ENCODE data around the gene HOXA3.

Gene HOXA3

GRCh38 chr7:27161214-27161720 is 8.9 kb upstream of the HOXA3 start:
- Histone ChIP-seq H3K36me3 (ENCODE audit: insufficient read depth, low read length) (no peaks in the 10 kb centered on the region), H3K9ac (ENCODE audit: low read depth, low read length) (no peak overlapping the region), H3K27me3 (ENCODE audit: insufficient read depth, low read length) (peaks cover 100% of the 10 kb centered on the region), H3K4me1 (ENCODE audit: insufficient read depth, low read length) (no peaks in the 10 kb centered on the region; the same call in 1 of the 2 replicates), H3K9me3 (ENCODE audit: insufficient read depth, low read depth, low read length) (peaks cover 8% of the 10 kb centered on the region; the same call in 1 of the 2 replicates), H3K4me3 (ENCODE audit: low read length) (peak overlapping the region; percentile 50), H3K27ac (ENCODE audit: low read depth, low read length) (no peak overlapping the region)
- 7% methylated on average over 22 of the region's 27 CpGs for WGBS

GRCh38 chr7:27160546-27161213 is 8.3 kb upstream of the HOXA3 start:
- Histone ChIP-seq H3K9ac (ENCODE audit: low read depth, low read length) (no peak overlapping the region), H3K27me3 (ENCODE audit: insufficient read depth, low read length) (peaks cover 100% of the 10 kb centered on the region), H3K27ac (ENCODE audit: low read depth, low read length) (no peak overlapping the region), H3K36me3 (ENCODE audit: insufficient read depth, low read length) (no peaks in the 10 kb centered on the region), H3K4me3 (ENCODE audit: low read length) (peak overlapping the region; percentile 50), H3K4me1 (ENCODE audit: insufficient read depth, low read length) (no peaks in the 10 kb centered on the region; the same call in 1 of the 2 replicates), H3K9me3 (ENCODE audit: insufficient read depth, low read depth, low read length) (peaks cover 8% of the 10 kb centered on the region; the same call in 1 of the 2 replicates)
- 6% methylated on average over 54 of the region's 54 CpGs for WGBS

GRCh38 chr7:27160145-27160545 is 7.8 kb upstream of the HOXA3 start:
- Histone ChIP-seq H3K9ac (ENCODE audit: low read depth, low read length) (no peak overlapping the region), H3K27ac (ENCODE audit: low read depth, low read length) (no peak overlapping the region), H3K9me3 (ENCODE audit: insufficient read depth, low read depth, low read length) (peaks cover 3% of the 10 kb centered on the region; the same call in 1 of the 2 replicates), H3K4me1 (ENCODE audit: insufficient read depth, low read length) (no peaks in the 10 kb centered on the region; the same call in 1 of the 2 replicates), H3K4me3 (ENCODE audit: low read length) (peak overlapping the region; percentile 50; the same call in 1 of the 2 replicates), H3K27me3 (ENCODE audit: insufficient read depth, low read length) (peaks cover 100% of the 10 kb centered on the region), H3K36me3 (ENCODE audit: insufficient read depth, low read length) (no peaks in the 10 kb centered on the region)
- WGBS: 73% methylated on average over 19 of the region's 23 CpGs

- Histone ChIP-seq H3K27me3 (ENCODE audit: insufficient read depth, low read length) (peaks cover 100% of the 10 kb centered on the region), H3K9me3 (ENCODE audit: insufficient read depth, low read depth, low read length) (peaks cover 3% of the 10 kb centered on the region; the same call in 1 of the 2 replicates), H3K4me1 (ENCODE audit: insufficient read depth, low read length) (no peaks in the 10 kb centered on the region; the same call in 1 of the 2 replicates), H3K27ac (ENCODE audit: low read depth, low read length) (no peak overlapping the region), H3K9ac (ENCODE audit: low read depth, low read length) (no peak overlapping the region), H3K36me3 (ENCODE audit: insufficient read depth, low read length) (no peaks in the 10 kb centered on the region), H3K4me3 (ENCODE audit: low read length) (no peak overlapping the region)
- WGBS: 78% methylated on average over 25 of the region's 27 CpGs
These were observed 7.1 kb upstream of the HOXA3 start for GRCh38 chr7:27159266-27160144.

GRCh38 chr7:27158436-27159265 is 6.3 kb upstream of the HOXA3 start:
- H3K36me3 ChIP-seq (ENCODE audit: insufficient read depth, low read length): no peaks in the 10 kb centered on the region
- peaks cover 3% of the 10 kb centered on the region; the same call in 1 of the 2 replicates for H3K9me3 ChIP-seq (ENCODE audit: insufficient read depth, low read depth, low read length)
- WGBS: 68% methylated on average over 35 of the region's 35 CpGs
- H3K4me1 ChIP-seq (ENCODE audit: insufficient read depth, low read length): no peaks in the 10 kb centered on the region; the same call in 1 of the 2 replicates
- H3K27me3 ChIP-seq (ENCODE audit: insufficient read depth, low read length): peaks cover 100% of the 10 kb centered on the region
- H3K4me3 ChIP-seq (ENCODE audit: low read length): no peak overlapping the region
- no peak overlapping the region for H3K27ac ChIP-seq (ENCODE audit: low read depth, low read length)
- no peak overlapping the region for H3K9ac ChIP-seq (ENCODE audit: low read depth, low read length)

GRCh38 chr7:27157702-27158431 is 5.5 kb upstream of the HOXA3 start:
- peaks cover 3% of the 10 kb centered on the region; the same call in 1 of the 2 replicates for H3K9me3 ChIP-seq (ENCODE audit: insufficient read depth, low read depth, low read length)
- no peak overlapping the region for H3K27ac ChIP-seq (ENCODE audit: low read depth, low read length)
- WGBS: 58% methylated on average over 29 of the region's 30 CpGs
- H3K4me3 ChIP-seq (ENCODE audit: low read length): no peak overlapping the region
- no peaks in the 10 kb centered on the region; the same call in 1 of the 2 replicates for H3K4me1 ChIP-seq (ENCODE audit: insufficient read depth, low read length)
- no peaks in the 10 kb centered on the region for H3K36me3 ChIP-seq (ENCODE audit: insufficient read depth, low read length)
- H3K9ac ChIP-seq (ENCODE audit: low read depth, low read length): no peak overlapping the region
- H3K27me3 ChIP-seq (ENCODE audit: insufficient read depth, low read length): peaks cover 100% of the 10 kb centered on the region

- 36% methylated on average over 30 of the region's 30 CpGs for WGBS
- H3K27me3 ChIP-seq (ENCODE audit: insufficient read depth, low read length): peaks cover 100% of the 10 kb centered on the region
- no peaks in the 10 kb centered on the region; the same call in 1 of the 2 replicates for H3K4me1 ChIP-seq (ENCODE audit: insufficient read depth, low read length)
- no peak overlapping the region for H3K27ac ChIP-seq (ENCODE audit: low read depth, low read length)
- H3K9me3 ChIP-seq (ENCODE audit: insufficient read depth, low read depth, low read length): peaks cover 3% of the 10 kb centered on the region; the same call in 1 of the 2 replicates
- H3K9ac ChIP-seq (ENCODE audit: low read depth, low read length): no peak overlapping the region
- H3K4me3 ChIP-seq (ENCODE audit: low read length): no peak overlapping the region
- no peaks in the 10 kb centered on the region for H3K36me3 ChIP-seq (ENCODE audit: insufficient read depth, low read length)
These were observed 4.7 kb upstream of the HOXA3 start for GRCh38 chr7:27156916-27157701.

GRCh38 chr7:27156508-27156898 is 4.1 kb upstream of the HOXA3 start, which contains the start of gene HOXA7:
Gene HOXA7, minus strand, starts transcription at chr7:27156675. Its CDS starts 130 bp downstream, at chr7:27156545.
- H3K27ac ChIP-seq (ENCODE audit: low read depth, low read length): no peak within 1 kb of the TSS
- H3K4me3 ChIP-seq (ENCODE audit: low read length): peak within 1 kb of the TSS; percentile 51
- H3K36me3 ChIP-seq (ENCODE audit: insufficient read depth, low read length): no peaks in the 10 kb centered on the region
- no peak within 1 kb of the TSS for H3K9ac ChIP-seq (ENCODE audit: low read depth, low read length)
- peaks cover 100% of the 10 kb centered on the region for H3K27me3 ChIP-seq (ENCODE audit: insufficient read depth, low read length)
- H3K4me1 ChIP-seq (ENCODE audit: insufficient read depth, low read length): no peaks in the 10 kb centered on the region; the same call in 1 of the 2 replicates
- WGBS: 6% methylated on average over 32 of the region's 33 CpGs
- H3K9me3 ChIP-seq (ENCODE audit: insufficient read depth, low read depth, low read length): peaks cover 3% of the 10 kb centered on the region; the same call in 1 of the 2 replicates

GRCh38 chr7:27155816-27156507 is 3.6 kb upstream of the HOXA3 start:
- no peaks in the 10 kb centered on the region; the same call in 1 of the 2 replicates for H3K4me1 ChIP-seq (ENCODE audit: insufficient read depth, low read length)
- WGBS: 5% methylated on average over 63 of the region's 63 CpGs
- H3K4me3 ChIP-seq (ENCODE audit: low read length): peak overlapping the region; percentile 51
- H3K27ac ChIP-seq (ENCODE audit: low read depth, low read length): no peak overlapping the region
- no peak overlapping the region for H3K9ac ChIP-seq (ENCODE audit: low read depth, low read length)
- H3K36me3 ChIP-seq (ENCODE audit: insufficient read depth, low read length): no peaks in the 10 kb centered on the region
- H3K9me3 ChIP-seq (ENCODE audit: insufficient read depth, low read depth, low read length): peaks cover 3% of the 10 kb centered on the region; the same call in 1 of the 2 replicates
- peaks cover 100% of the 10 kb centered on the region for H3K27me3 ChIP-seq (ENCODE audit: insufficient read depth, low read length)
